LNCAP (cell line): ENCODE results near the gene TH.

ENCODE experiments used
- TF ChIP-seq, protein P1 (sequence below): fragments of 450-650 bp; IDR thresholded peaks from 2 replicates; pipeline ENCODE4 v1.5.1; 2017; ENCODE audit warnings: mild to moderate bottlenecking

Gene TH

GRCh38 chr11:2123628-2123960 lies 48.0 kb downstream of the TH start:
- TF ChIP-seq, protein P1, sequence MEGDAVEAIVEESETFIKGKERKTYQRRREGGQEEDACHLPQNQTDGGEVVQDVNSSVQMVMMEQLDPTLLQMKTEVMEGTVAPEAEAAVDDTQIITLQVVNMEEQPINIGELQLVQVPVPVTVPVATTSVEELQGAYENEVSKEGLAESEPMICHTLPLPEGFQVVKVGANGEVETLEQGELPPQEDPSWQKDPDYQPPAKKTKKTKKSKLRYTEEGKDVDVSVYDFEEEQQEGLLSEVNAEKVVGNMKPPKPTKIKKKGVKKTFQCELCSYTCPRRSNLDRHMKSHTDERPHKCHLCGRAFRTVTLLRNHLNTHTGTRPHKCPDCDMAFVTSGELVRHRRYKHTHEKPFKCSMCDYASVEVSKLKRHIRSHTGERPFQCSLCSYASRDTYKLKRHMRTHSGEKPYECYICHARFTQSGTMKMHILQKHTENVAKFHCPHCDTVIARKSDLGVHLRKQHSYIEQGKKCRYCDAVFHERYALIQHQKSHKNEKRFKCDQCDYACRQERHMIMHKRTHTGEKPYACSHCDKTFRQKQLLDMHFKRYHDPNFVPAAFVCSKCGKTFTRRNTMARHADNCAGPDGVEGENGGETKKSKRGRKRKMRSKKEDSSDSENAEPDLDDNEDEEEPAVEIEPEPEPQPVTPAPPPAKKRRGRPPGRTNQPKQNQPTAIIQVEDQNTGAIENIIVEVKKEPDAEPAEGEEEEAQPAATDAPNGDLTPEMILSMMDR = no peak

DNA sequence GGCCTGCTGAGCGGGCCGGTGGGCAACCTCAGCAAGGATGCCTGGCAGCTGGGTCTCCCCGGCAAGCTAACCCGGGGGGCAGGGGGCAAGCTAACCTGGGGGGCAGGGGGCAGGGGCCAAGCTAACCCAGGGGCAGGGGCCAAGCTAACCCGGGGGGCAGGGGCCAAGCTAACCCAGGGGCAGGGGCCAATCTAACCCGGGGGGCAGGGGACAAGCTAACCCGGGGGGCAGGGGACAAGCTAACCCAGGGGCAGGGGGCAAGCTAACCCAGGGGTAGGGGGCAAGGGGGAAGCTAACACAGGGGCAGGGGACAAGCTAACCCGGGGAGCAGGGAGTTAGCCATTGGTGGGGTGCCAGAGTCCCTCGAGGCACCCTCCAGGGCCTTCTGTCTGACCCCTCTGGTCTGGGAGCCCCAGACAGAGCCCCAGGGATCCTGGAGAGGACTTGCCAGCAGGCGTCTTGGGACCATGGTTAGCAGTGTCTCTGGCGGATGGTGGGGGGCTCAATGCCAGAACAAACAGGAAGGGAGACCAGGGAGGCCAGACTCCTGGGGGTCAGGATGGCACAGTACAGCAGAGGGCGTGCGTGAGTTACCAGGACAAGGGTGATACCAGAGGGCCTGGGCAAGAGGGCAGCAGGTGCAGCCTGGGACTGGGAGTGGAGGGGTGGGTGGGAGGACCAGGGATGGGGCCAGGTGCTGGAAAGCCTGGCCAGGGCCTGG lies 48.5 kb downstream of the TH start:
- TF ChIP-seq, protein P1 = no peak

GRCh38 chr11:2122222-2122906 lies 49.3 kb downstream of the TH start:
- TF ChIP-seq, protein P1 = no peak

DNA sequence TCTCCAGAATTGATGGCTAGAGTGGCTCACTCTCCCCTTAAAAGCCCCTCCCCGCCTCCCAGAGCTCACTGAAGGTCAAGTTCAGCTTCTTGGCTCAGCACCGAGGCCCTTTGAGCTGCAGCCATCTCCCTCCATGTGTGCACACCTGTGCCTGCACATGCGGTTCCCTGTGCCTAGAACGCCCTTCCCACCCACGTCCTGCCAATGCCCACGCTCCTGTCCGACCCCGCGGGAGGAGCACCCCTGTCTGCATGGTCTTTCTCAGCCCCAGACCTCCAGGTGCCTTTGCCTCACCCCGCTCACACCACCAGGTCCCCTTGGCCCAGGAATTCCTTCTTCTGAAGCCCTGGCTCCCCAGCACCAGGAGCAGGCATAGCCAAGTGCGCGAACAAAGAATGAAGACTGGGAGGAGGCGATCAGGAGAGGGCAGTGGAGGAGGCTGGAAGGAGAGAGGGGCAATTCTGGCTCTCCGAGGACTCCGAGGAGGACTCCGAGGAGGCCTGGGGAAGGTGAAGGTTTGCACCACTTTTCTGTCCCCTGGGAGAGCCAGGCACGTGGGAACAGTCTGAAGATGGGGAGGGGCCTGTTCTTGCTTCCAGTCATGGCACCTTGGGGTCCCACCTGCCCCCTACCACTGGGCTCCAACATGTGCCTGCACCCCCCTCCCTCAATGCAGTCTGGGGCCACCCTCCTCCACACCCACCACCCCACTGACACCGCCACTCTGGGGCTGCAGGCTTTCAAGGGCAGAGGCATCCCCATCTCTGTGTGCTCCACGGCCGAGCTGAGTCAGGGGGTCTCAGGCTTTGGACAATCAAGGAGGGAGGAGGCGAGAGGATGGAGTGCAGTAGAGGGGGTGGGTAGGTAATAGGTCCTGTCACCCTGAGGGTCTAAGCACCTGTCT lies 50.1 kb downstream of the TH start:
- TF ChIP-seq, protein P1 = no peak

- TF ChIP-seq, protein P1 = no peak
These were observed 51.1 kb downstream of the TH start for GRCh38 chr11:2120359-2121100.

DNA sequence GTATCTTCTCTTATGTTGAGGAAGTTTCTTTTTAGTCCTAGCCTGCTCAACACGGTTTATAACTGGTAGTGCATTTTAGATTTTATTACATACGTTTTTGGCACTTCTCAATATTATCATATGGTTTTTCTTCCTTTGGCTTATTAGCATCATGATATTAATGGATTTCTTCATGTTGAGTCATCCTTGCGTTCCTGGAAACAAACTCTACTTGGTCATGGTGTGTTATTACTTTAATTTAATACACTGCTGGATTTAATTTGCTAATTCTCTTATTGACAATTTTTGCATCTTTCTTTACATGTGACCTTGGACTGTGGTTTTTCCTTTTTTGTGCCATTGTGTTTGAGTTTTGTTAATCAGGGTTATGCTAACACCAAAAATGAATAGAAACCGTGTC lies 52.9 kb downstream of the TH start:
- TF ChIP-seq, protein P1 = no peak

GRCh38 chr11:2116680-2117079 lies 54.9 kb downstream of the TH start:
- TF ChIP-seq, protein P1 = no peak
